8988T (cell line): ENCODE data around the gene PAIP2.
"Not testable (repeated sequence)": the region's sequence is repeated elsewhere in the genome, so short reads cannot be mapped to it uniquely, and the experiment has no call there.

Source experiments
- DNase-seq: peaks from one replicate; pipeline ENCODE4 v3.0.0; 2011

Gene PAIP2

GRCh38 chr5:139379626-139380449 lies 38.2 kb downstream of the PAIP2 start:
- DNase-seq, result no peak

GRCh38 chr5:139381837-139382761 lies 40.4 kb downstream of the PAIP2 start:
- DNase-seq, result no peak

- DNase-seq, result no peak
Observed at GRCh38 chr5:139382807-139383206, 41.2 kb downstream of the PAIP2 start.

GRCh38 chr5:139383275-139383992 lies 41.8 kb downstream of the PAIP2 start, which contains the start of gene SLC23A1:
Gene SLC23A1 (minus strand): TSS chr5:139383297. CDS start chr5:139383253, 44 bp downstream.
- no peak for DNase-seq

- DNase-seq, result no peak
Observed at GRCh38 chr5:139383993-139384590, 42.4 kb downstream of the PAIP2 start.

GRCh38 chr5:139384591-139385051 lies 43.0 kb downstream of the PAIP2 start:
- DNase-seq, result no peak

GRCh38 chr5:139385061-139386049 lies 43.7 kb downstream of the PAIP2 start:
- DNase-seq, result no peak

GRCh38 chr5:139386050-139386438 lies 44.4 kb downstream of the PAIP2 start:
- no peak for DNase-seq

GRCh38 chr5:139386956-139387355 lies 45.3 kb downstream of the PAIP2 start:
- DNase-seq, result not testable (repeated sequence)

- no peak for DNase-seq
Observed at GRCh38 chr5:139387611-139388197, 46.0 kb downstream of the PAIP2 start.

- no peak for DNase-seq
Observed at GRCh38 chr5:139388198-139388821, 46.7 kb downstream of the PAIP2 start.

- no peak for DNase-seq
Observed at GRCh38 chr5:139389701-139390638, 48.3 kb downstream of the PAIP2 start, which contains the start of gene MZB1. Gene MZB1 (minus strand): TSS chr5:139389913. CDS start chr5:139389856, 57 bp downstream.

GRCh38 chr5:139390639-139391569 lies 49.2 kb downstream of the PAIP2 start:
- DNase-seq, result no peak

- peak; percentile 89 for DNase-seq
Observed at GRCh38 chr5:139391570-139392323, 50.1 kb downstream of the PAIP2 start.

- no peak for DNase-seq
Observed at GRCh38 chr5:139392324-139392677, 50.6 kb downstream of the PAIP2 start.

- DNase-seq, result peak; percentile 97
Observed at GRCh38 chr5:139392678-139393496, 51.2 kb downstream of the PAIP2 start.
